HUES6 (cell line): ENCODE results near the gene ARF6.
"Not testable (repeated sequence)": the region's sequence is repeated elsewhere in the genome, so short reads cannot be mapped to it uniquely, and the experiment has no call there.

Experiments
- H3K27ac ChIP-seq: 2 replicates; pipeline ENCODE4 v1.7.0; 2013; ENCODE audit warnings: low read depth, mild to moderate bottlenecking, low read length, inconsistent platforms
- H3K27me3 ChIP-seq: 2 replicates; pipeline ENCODE4 v1.6.1; 2013; ENCODE audit warnings: low read length; ENCODE audit not compliant: control insufficient read depth, insufficient read depth
- H3K36me3 ChIP-seq: 2 replicates; pipeline ENCODE4 v1.6.1; 2013; ENCODE audit warnings: low read length; ENCODE audit not compliant: control insufficient read depth, insufficient read depth
- H3K4me1 ChIP-seq: 2 replicates; pipeline ENCODE4 v1.6.1; 2013; ENCODE audit warnings: low read length; ENCODE audit not compliant: control insufficient read depth, insufficient read depth
- H3K4me3 ChIP-seq: 2 replicates; pipeline ENCODE4 v1.5.1; 2013; ENCODE audit warnings: low read depth, low read length
- H3K9ac ChIP-seq: one replicate; pipeline ENCODE4 v1.6.1; 2013; ENCODE audit warnings: mild to moderate bottlenecking, low read length
- H3K9me3 ChIP-seq: 2 replicates; pipeline ENCODE4 v1.6.1; 2013; ENCODE audit warnings: low read depth, low read length; ENCODE audit not compliant: control insufficient read depth, insufficient read depth

ARF6 gene

DNA sequence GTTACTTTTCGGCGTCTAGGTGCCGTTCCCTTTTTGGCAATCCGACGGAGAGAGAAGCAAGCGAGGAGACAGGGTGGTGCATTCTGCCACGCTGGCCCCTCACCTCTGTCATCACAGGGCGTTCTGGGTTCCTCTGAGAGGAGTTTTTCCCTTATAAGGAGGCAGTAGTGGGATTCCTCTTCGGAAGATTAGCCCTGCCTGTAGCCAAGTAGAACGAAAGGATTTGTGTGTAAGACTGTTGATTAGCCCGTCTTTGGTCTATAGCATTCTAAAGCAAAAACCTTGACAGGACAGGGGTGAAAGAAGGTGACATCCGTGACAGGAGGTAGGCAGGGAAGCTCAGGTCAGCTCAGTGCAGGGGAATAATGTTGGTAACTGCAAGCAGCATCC, 31.2 kb upstream of the ARF6 start:
- H3K4me1 ChIP-seq = peaks cover 7% of the 10 kb centered on the region
- no peaks in the 10 kb centered on the region for H3K36me3 ChIP-seq
- no peaks in the 10 kb centered on the region for H3K27me3 ChIP-seq
- H3K9me3 ChIP-seq = no peaks in the 10 kb centered on the region
- H3K27ac ChIP-seq = peak overlapping the region; percentile 93
- H3K4me3 ChIP-seq = peak overlapping the region; percentile 81
- H3K9ac ChIP-seq = peak overlapping the region; percentile 98

DNA sequence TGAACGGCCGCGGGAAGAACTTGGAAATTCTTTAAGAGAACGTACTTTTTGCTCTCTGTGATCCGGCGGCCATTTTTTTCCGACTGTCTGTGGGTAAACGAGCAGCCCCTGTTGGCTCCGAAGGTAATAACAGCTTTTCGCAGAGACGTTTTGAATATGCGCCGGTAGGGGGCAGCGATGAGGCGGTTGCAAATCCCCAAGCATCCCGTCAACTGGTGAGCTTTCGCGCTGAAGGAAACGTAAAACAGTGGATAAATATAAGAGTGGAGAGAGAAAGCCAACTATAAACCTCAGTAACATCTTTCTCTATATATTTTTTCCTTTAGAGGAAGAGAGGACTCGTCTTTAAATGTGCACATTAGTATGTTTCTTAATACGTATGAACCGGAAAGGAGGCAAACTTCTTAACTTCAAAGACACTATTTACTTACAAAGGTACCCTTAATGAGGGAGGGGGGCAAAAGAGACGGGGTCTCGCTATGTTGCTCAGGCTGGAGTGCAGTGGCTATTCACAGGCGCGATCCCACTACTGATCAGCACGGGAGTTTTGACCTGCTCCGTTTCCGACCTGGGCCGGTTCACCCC, 30.7 kb upstream of the ARF6 start:
- no peaks in the 10 kb centered on the region for H3K36me3 ChIP-seq
- no peaks in the 10 kb centered on the region for H3K9me3 ChIP-seq
- peak overlapping the region; percentile 93 for H3K27ac ChIP-seq
- H3K9ac ChIP-seq = peak overlapping the region; percentile 98
- peak overlapping the region; percentile 81 for H3K4me3 ChIP-seq
- H3K27me3 ChIP-seq = no peaks in the 10 kb centered on the region
- peaks cover 7% of the 10 kb centered on the region for H3K4me1 ChIP-seq

DNA sequence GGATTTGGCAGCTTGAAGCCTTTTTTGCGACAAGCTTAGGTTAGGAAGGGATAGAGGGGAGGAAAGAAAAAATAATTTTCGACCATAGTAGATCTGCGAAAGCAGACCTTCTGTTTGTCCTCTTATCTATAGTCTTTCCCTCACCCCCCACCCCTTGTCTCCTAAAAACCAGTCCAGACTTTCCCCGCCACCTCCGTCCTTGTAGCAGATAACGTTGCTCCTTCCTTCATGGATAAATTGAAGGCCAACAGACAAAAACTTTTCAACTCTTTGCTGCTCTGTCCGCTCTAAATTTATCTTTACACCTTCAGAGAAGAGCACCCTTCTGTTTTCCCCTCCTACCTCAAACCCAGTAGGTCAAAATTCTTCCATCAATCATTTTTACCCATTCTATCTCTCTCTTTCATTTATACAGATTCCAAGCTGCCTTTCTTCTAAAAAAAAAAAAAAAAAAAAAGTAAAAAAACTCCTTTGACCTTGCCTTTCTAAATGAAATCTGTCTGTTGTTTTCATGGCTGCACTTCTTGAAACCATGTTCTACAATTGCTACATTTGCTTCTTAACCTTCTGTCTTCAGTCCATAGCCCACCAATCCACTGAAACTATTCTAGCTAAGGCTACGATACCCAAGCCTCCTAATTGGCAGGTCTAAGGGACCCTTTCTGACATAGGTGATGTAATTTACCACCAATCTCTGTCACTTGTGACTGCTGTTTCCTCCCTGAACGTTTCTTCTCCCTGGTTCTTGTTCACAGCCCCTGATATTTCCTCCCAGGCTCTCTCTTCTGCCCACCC, 29.2 kb upstream of the ARF6 start:
- Histone ChIP-seq H3K4me1 (peaks cover 7% of the 10 kb centered on the region), H3K4me3 (peak overlapping the region; percentile 86), H3K36me3 (no peaks in the 10 kb centered on the region), H3K27ac (no peak overlapping the region; the same call in 1 of the 2 replicates), H3K9me3 (no peaks in the 10 kb centered on the region), H3K27me3 (no peaks in the 10 kb centered on the region), H3K9ac (peak overlapping the region; percentile 90)

DNA sequence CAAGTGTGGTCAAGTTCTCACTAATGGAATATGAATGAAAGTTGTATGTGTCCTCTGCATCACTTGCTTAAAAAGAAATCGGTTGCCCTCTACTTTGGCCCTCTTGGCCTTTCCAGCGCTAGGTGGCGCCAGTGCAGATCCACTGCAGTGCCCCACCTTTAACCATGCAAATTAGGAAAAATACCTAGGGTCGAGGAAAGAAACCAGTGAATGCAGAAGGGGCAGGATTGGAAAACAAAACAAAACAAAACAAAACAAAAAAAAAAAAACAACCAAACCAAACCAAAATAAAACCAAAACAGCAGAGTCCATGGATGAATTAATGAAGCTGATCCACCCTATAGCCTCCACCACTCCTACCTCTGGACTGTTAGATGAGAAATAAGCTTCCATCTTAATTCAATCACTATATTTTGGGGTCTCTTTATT, 27.4 kb upstream of the ARF6 start:
- H3K36me3 ChIP-seq = no peaks in the 10 kb centered on the region

DNA sequence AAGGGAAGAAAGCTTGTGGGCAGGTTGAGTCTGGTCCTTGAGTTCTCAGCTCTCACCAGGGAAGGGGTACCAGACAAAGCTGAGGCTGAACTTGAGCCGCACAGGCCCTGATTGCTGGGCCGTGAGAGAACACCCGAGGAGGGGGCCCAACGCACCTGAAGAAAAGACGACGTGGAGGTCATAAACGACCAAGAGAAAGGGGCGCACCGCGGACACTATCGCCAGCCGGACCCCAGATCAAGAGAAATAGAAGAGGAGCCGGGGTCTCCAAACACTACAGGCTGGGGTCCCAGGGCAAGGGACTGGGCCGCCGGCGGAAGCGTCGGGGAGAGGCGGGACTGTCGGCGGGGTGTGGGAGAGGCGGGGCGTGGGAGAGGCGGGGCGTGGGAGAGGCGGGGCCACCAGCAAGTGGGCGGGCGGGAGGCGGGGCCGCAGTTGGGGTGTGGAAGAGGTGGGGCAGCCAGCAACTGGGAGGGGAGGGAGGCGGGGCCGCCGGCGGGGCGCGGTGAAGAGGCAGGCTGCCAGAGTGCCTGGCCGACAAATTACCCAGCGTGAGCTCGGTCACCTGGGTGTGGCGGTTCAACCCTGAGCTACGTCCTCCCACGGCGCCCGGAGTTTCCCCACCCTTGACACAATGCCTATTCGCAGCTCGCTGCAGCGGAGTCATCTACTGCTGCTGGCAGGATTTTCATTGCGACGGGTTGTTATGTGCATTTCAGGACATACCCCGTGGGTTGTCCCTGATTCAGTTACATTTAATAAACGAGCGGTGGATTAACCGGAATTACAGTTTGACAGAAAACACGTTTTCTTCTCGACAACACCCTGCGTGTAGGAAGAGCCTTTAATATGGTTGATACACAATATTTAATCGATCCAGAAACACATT, 24.8 kb upstream of the ARF6 start:
- H3K36me3 ChIP-seq = no peaks in the 10 kb centered on the region

More for the DNA sequence above, 27.4 kb upstream of the ARF6 start:
- Histone ChIP-seq H3K4me3 (no peak overlapping the region), H3K27me3 (no peaks in the 10 kb centered on the region), H3K9me3 (no peaks in the 10 kb centered on the region), H3K27ac (no peak overlapping the region), H3K9ac (no peak overlapping the region), H3K4me1 (peaks cover 6% of the 10 kb centered on the region)

DNA sequence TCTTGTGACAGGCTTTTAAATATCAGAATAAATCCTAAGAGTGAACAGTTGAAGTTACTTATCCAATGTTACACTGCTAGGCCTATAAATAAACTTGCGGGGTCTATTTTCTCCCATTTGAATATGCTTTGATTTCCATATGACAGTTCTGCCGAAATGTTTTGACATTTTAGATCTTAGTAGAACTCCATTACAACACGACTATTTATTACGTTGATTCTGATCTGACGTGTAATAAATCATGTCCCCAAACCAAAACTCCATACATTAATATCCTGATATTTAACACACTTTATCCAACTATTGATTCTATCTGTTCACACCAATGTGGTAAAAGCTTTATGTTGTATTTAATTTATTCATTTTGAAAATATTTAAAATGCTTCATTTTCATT, 24.2 kb upstream of the ARF6 start:
- Histone ChIP-seq H3K9me3 (no peaks in the 10 kb centered on the region), H3K4me1 (peaks cover 4% of the 10 kb centered on the region), H3K27ac (no peak overlapping the region), H3K36me3 (no peaks in the 10 kb centered on the region), H3K27me3 (no peaks in the 10 kb centered on the region), H3K9ac (no peak overlapping the region), H3K4me3 (peak overlapping the region; percentile 64)

More for the DNA sequence above, 24.8 kb upstream of the ARF6 start:
- H3K9ac ChIP-seq = peak overlapping the region; percentile 84
- H3K27ac ChIP-seq = peak overlapping the region; percentile 24; the same call in 1 of the 2 replicates
- H3K27me3 ChIP-seq = no peaks in the 10 kb centered on the region
- H3K9me3 ChIP-seq = no peaks in the 10 kb centered on the region
- peak overlapping the region; percentile 65 for H3K4me3 ChIP-seq
- peaks cover 4% of the 10 kb centered on the region for H3K4me1 ChIP-seq

DNA sequence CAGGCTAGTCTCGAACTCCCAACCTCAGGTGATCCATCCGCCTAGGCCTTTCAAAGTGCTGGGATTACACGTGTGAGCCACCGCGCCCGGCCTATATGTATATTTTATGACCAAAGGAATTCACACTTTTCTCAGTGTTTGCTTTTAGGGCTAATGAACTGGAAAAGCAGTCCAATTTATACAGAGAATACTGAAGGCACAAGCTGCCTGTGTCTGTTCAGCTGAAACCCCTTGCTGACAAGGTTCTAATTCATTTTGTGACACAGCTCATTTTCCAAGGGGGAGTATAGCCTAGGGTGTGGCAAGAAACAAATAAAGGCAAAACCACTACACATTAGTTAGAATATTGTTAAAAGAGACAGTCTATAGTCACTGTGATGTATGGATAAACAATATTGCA, 22.0 kb upstream of the ARF6 start:
- H3K9ac ChIP-seq = no peak overlapping the region
- H3K27me3 ChIP-seq = no peaks in the 10 kb centered on the region
- H3K4me1 ChIP-seq = no peaks in the 10 kb centered on the region
- H3K9me3 ChIP-seq = no peaks in the 10 kb centered on the region
- no peak overlapping the region for H3K4me3 ChIP-seq
- H3K27ac ChIP-seq = no peak overlapping the region
- no peaks in the 10 kb centered on the region for H3K36me3 ChIP-seq

DNA sequence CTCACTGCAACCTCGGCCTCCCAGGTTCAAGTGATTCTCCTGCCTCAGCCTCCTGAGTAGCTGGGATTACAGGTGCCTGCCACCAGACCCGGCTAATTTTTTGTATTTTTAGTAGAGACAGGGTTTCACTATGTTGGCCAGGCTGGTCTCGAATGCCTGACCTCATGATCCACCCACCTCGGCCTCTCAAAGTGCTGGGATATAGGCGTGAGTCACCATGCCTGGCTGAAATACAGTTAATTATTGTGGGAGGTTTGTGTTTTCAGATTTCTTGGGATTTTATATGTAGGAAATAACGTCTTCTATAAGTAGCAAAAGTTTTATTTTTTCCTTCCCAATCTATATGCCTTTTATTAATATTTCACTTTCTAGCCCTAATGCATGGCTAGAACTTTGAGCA, 19.3 kb upstream of the ARF6 start:
- H3K27me3 ChIP-seq, H3K9ac ChIP-seq, H3K9me3 ChIP-seq, H3K4me1 ChIP-seq, H3K4me3 ChIP-seq, H3K27ac ChIP-seq, H3K36me3 ChIP-seq: not testable (repeated sequence)

DNA sequence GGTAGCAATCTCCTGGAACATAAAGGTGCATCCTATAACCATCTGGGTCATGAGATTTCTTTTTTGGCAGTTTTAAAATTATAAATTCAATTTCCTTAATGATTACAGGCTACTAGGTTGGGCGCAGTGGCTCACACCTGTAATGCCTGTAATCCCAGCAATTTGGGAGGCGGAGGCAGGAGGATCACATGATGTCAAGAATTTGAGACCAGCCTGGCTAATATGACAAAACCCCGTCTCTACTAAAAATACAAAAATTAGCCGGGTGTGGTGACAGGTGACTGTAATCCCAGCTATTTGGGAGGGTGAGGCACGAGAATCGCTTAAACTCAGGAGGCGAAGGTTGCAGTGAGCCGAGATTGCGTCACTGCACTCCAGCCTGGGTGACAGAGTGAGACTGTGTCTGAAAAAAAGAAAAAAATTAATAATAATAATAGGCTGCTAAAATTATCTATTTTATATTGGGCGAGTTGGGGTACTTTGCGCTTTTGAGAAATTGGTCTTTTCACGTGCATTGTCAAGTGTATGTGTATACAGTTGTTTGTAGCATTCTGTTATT, 17.2 kb upstream of the ARF6 start:
- Histone ChIP-seq H3K4me1 (no peaks in the 10 kb centered on the region), H3K9me3 (no peaks in the 10 kb centered on the region), H3K27ac (no peak overlapping the region), H3K27me3 (no peaks in the 10 kb centered on the region), H3K9ac (no peak overlapping the region), H3K36me3 (no peaks in the 10 kb centered on the region), H3K4me3 (no peak overlapping the region)

DNA sequence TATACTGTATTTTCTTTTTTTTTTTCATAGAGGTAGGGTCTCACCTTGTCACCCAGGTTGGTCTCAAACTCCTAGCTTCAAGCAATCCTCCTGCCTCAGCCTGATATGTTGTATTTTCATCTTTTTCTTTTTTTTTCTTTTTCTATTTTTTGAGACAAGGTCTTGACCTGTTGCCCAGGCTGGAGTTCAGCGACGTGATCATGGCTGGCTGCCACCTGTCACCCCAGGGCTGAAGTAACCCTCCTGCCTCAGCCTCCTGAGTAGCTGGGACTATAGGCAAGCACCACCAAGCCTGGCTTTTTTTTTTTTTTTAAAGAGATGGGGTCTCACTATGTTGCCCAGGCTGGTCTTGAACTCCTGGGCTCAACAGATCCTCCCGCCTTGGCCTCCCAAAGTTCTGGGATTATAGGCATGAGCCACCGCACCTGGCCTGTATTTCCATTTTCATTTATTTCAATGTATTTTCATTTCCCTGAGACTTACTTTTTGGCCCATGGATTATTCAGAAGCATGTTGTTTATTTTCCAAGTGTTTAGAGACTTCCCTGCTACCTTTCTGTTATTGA, 16.2 kb upstream of the ARF6 start:
- Histone ChIP-seq H3K27me3 (no peaks in the 10 kb centered on the region), H3K9me3 (no peaks in the 10 kb centered on the region), H3K9ac (no peak overlapping the region), H3K4me1 (peaks cover 3% of the 10 kb centered on the region; the same call in 1 of the 2 replicates), H3K4me3 (no peak overlapping the region), H3K36me3 (no peaks in the 10 kb centered on the region), H3K27ac (no peak overlapping the region)
